ENCODE measurements around the gene TP53RK. TPM values are rescaled to one million over a fixed set of nuclear protein-coding genes. Genes with fewer than 3 reads are reported as not detected.

Gene TP53RK
- total and polyA plus RNA-seq, 2 of the 13 experiments (the other 11 are each of a cell fraction or from before 2014, with no cell fraction given) = 12.9 to 25.5 TPM

GRCh38 chr20:46680684-46681031 lies 8.6 kb downstream of the TP53RK start (continued):
- TF ChIP-seq, protein P1, sequence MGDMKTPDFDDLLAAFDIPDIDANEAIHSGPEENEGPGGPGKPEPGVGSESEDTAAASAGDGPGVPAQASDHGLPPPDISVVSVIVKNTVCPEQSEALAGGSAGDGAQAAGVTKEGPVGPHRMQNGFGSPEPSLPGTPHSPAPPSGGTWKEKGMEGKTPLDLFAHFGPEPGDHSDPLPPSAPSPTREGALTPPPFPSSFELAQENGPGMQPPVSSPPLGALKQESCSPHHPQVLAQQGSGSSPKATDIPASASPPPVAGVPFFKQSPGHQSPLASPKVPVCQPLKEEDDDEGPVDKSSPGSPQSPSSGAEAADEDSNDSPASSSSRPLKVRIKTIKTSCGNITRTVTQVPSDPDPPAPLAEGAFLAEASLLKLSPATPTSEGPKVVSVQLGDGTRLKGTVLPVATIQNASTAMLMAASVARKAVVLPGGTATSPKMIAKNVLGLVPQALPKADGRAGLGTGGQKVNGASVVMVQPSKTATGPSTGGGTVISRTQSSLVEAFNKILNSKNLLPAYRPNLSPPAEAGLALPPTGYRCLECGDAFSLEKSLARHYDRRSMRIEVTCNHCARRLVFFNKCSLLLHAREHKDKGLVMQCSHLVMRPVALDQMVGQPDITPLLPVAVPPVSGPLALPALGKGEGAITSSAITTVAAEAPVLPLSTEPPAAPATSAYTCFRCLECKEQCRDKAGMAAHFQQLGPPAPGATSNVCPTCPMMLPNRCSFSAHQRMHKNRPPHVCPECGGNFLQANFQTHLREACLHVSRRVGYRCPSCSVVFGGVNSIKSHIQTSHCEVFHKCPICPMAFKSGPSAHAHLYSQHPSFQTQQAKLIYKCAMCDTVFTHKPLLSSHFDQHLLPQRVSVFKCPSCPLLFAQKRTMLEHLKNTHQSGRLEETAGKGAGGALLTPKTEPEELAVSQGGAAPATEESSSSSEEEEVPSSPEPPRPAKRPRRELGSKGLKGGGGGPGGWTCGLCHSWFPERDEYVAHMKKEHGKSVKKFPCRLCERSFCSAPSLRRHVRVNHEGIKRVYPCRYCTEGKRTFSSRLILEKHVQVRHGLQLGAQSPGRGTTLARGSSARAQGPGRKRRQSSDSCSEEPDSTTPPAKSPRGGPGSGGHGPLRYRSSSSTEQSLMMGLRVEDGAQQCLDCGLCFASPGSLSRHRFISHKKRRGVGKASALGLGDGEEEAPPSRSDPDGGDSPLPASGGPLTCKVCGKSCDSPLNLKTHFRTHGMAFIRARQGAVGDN (CRISPR knock-in tag; IDR thresholded peaks at IDR 0.05) = no peak; the same call in 1 of the 2 replicates
- TF ChIP-seq DZIP1 (CRISPR knock-in tag; IDR thresholded peaks at IDR 0.05) = no peak

DNA sequence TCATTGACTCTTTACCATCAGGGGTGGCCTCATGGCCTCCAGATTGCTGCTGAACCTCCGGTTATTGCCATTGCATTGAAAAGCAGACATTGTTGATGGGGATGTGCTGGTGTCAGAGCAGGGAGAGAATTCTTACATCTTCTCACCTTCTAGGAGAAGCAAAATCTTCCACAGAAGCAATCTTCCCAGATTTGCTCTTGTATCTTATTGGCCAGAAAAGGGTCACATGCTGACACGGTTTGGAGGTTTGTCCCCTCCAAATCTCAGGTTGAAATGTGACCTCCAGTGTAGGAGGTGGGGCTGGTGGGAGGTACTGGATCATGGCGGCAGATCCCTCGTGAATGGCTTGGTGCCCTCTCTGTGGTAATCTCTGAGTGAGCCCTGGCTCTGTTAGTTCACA lies 10.7 kb downstream of the TP53RK start:
- H3K36me3 ChIP-seq (replicated peaks in 1 of 2; ENCODE audit: control insufficient read depth in 1 of 2, insufficient read depth in 2 of 2, low read length in 2 of 2) = no peaks in the 10 kb centered on the region
- peak overlapping the region; percentile 84 for H3K27ac ChIP-seq (ENCODE audit: extremely low read length, insufficient read depth, low read length)
- WGBS (ENCODE audit: low lambda C conversion rate) = 43% methylated on average over 4 of the region's 4 CpGs
- BruUV-seq (replicated peaks) = no TSS peak
- ATAC-seq = no peak
- no peak overlapping the region for H3K9ac ChIP-seq (ENCODE audit: insufficient read depth, low read depth, low read length)
- peaks cover 92% of the 10 kb centered on the region for H3K4me1 ChIP-seq (ENCODE audit: insufficient read depth, low read length)
- FAIRE-seq = no peak
- no peaks in the 10 kb centered on the region for H3K27me3 ChIP-seq (ENCODE audit: control insufficient read depth in 1 of 2, insufficient read depth in 2 of 2, low read length in 2 of 2)
- peak; percentile 38 for DNase-seq (ENCODE audit: low spot score)
- ChIA-PET CTCF (ENCODE audit: low intra/inter-chr PET ratio, low total read pairs) (no interaction called here), POLR2A (interaction anchor here (1.0 to 5.0 kb wide), 3 partner anchors 29 to 120 kb away, joined by 3 to 27 read pairs (median 4); no protein-coding TSS in a partner anchor)
- no peak overlapping the region for H2AFZ ChIP-seq (ENCODE audit: low read length)
- in situ Hi-C loops (cut with HindIII; ENCODE audit: extremely low pct_ligation_motif_present, low pct_unique_long_range_greater_than_20kb) = no loop called here
- H3K9me3 ChIP-seq (ENCODE audit: low read length) = no peaks in the 10 kb centered on the region
- no peaks in the 10 kb centered on the region for H4K20me1 ChIP-seq (ENCODE audit: insufficient read depth, low read length)
- H3K4me2 ChIP-seq (ENCODE audit: low read depth, low read length) = no peak overlapping the region
- intact Hi-C loops (cut with micrococcal nuclease; ENCODE audit: unreplicated experiment) = no loop called here
- H3K4me3 ChIP-seq (replicated peaks in 1 of 3; ENCODE audit: insufficient read depth in 1 of 3, low read depth in 2 of 3, low read length in 3 of 3) = no peak overlapping the region
- no peaks in the 10 kb centered on the region for H3K79me2 ChIP-seq (ENCODE audit: insufficient read depth, low read length)
- TF ChIP-seq ZNF382 (CRISPR knock-in tag; IDR thresholded peaks at IDR 0.05; ENCODE audit: borderline replicate concordance) (no peak), AGO1 (IDR thresholded peaks at IDR 0.05; ENCODE audit: low read depth, low read length, poor library complexity, severe bottlenecking) (no peak), PBX2 (CRISPR knock-in tag; IDR thresholded peaks at IDR 0.05) (no peak), ZNF605 (CRISPR knock-in tag; IDR thresholded peaks at IDR 0.05) (0 out of 2 replicates have a peak, but pooled peaks have one; percentile 33), SP5 (CRISPR knock-in tag; IDR thresholded peaks at IDR 0.05; ENCODE audit: borderline replicate concordance, low read depth) (0 out of 2 replicates have a peak, but pooled peaks have one; percentile 30), ZBTB44 (CRISPR knock-in tag; IDR thresholded peaks at IDR 0.05) (no peak), SOX13 (IDR thresholded peaks at IDR 0.05) (no peak), SOX13 (CRISPR knock-in tag; conservative IDR thresholded peaks at IDR 0.05 in 1 of 2, IDR thresholded peaks at IDR 0.05 in 1 of 2) (0 out of 4 replicates have a peak, but pooled peaks of 1 of the 2 experiments have one; percentile 1)
- TF ChIP-seq, protein P2, sequence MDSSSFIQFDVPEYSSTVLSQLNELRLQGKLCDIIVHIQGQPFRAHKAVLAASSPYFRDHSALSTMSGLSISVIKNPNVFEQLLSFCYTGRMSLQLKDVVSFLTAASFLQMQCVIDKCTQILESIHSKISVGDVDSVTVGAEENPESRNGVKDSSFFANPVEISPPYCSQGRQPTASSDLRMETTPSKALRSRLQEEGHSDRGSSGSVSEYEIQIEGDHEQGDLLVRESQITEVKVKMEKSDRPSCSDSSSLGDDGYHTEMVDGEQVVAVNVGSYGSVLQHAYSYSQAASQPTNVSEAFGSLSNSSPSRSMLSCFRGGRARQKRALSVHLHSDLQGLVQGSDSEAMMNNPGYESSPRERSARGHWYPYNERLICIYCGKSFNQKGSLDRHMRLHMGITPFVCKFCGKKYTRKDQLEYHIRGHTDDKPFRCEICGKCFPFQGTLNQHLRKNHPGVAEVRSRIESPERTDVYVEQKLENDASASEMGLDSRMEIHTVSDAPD (CRISPR knock-in tag; IDR thresholded peaks at IDR 0.05) = no peak

All from HepG2 (cell line).